ENCODE data around the gene INKA2. TPM values are rescaled to one million over a fixed set of nuclear protein-coding genes. Genes with fewer than 3 reads are reported as not detected.

INKA2 gene
- polyA plus RNA-seq, 3 donors = 1.8 to 6.6 (median 2.0) TPM

DNA sequence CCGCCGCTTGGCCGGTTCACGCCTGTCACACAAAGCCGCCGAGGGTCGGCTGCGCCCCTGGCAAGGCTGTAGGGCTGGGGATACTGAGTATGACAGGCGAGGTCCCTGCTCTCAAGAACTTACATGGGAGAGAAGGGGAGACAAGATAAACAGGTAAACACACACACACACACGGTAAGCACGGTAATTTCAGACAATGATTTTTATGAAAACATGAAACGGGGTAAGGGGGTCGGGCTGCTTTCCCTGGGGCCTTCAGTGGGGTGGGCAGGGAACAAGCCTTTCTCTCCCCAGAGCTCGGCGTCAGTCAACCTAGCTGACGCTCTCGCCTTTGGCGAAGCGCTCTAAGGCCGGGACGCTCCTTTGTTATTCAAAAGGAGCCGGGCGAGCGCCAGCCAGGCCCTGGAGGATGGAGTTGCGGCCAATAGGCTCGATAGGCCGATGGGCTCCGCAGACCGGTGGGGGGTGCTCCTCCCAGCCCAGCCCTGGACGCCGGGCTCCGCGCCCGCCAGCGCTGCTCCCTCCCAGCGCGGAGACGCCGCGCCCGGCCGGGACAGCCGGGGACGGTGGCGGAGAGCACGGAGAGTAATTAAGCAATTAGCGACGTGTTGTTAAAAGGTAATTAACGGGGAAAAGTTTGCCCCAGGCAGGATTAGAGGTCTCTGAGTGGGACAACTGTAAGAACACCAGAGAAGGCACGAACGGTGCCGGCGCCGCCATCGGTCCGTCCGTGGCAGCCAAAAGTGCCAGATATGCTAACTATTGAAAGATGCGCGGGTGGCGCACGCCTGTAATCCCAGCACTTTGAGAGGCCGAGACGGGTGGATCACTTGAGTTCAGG lies 950 bp upstream of the INKA2 start:
- peaks cover 31% of the 10 kb centered on the region for H3K4me1 Mint-ChIP-seq
- Histone ChIP-seq H3K36me3 (replicated peaks in 1 of 2; ENCODE audit: control insufficient read depth in 1 of 2, insufficient read depth in 2 of 2, low read length in 2 of 2) (no peaks in the 10 kb centered on the region), H3K79me2 (ENCODE audit: insufficient read depth, low read length) (no peaks in the 10 kb centered on the region), H3K9ac (ENCODE audit: insufficient read depth, low read length, poor library complexity, severe bottlenecking) (peak overlapping the region; percentile 33), H3K4me3 (replicated peaks in 1 of 3; ENCODE audit: low read depth in 2 of 3, low read length in 3 of 3) (peak overlapping the region; percentile 46 to 79 (median 63)), H2AFZ (ENCODE audit: insufficient read depth, low read depth, low read length, poor library complexity, severe bottlenecking) (peak overlapping the region; percentile 83), H3K4me2 (replicated peaks; ENCODE audit: extremely low read depth, low read length, poor library complexity, severe bottlenecking) (peak overlapping the region; percentile 79), H3K9me3 (replicated peaks in 1 of 2; ENCODE audit: control insufficient read depth in 1 of 2, insufficient read depth in 1 of 2, low read length in 2 of 2) (peaks cover 0 to 4% of the 10 kb centered on the region in 2 donors), H3K27me3 (ENCODE audit: control insufficient read depth in 2 of 2, insufficient read depth in 2 of 2, low read length in 2 of 2) (peaks cover 22 to 54% of the 10 kb centered on the region in 2 donors), H4K20me1 (ENCODE audit: insufficient read depth, low read length) (no peaks in the 10 kb centered on the region), H3K27ac (ENCODE audit: low read depth in 1 of 2, low read length in 2 of 2) (peak overlapping the region in 1 of 2 donors; percentile 81), H3K4me1 (ENCODE audit: control insufficient read depth in 1 of 2, insufficient read depth in 2 of 2, low read length in 2 of 2) (peaks cover 50 to 54% of the 10 kb centered on the region in 2 donors)
- H3K4me3 Mint-ChIP-seq = peak overlapping the region; percentile 89 to 98
- intact Hi-C loops (cut with micrococcal nuclease) = loop anchor here (10.0 kb wide), 5 partner anchors 125 to 775 kb away; partner anchors contain the start of genes ADORA3 (in 1 of the 2), DENND2D (in 1 of the 2), LRIF1 (in 1 of the 2) and RAP1A (in 1 of the 2)
- H3K36me3 Mint-ChIP-seq = peaks cover 7 to 21% of the 10 kb centered on the region in 2 donors
- peaks cover 0 to 17% (median 6%) of the 10 kb centered on the region in 7 donors for H3K9me3 Mint-ChIP-seq
- TF ChIP-seq, protein P1, sequence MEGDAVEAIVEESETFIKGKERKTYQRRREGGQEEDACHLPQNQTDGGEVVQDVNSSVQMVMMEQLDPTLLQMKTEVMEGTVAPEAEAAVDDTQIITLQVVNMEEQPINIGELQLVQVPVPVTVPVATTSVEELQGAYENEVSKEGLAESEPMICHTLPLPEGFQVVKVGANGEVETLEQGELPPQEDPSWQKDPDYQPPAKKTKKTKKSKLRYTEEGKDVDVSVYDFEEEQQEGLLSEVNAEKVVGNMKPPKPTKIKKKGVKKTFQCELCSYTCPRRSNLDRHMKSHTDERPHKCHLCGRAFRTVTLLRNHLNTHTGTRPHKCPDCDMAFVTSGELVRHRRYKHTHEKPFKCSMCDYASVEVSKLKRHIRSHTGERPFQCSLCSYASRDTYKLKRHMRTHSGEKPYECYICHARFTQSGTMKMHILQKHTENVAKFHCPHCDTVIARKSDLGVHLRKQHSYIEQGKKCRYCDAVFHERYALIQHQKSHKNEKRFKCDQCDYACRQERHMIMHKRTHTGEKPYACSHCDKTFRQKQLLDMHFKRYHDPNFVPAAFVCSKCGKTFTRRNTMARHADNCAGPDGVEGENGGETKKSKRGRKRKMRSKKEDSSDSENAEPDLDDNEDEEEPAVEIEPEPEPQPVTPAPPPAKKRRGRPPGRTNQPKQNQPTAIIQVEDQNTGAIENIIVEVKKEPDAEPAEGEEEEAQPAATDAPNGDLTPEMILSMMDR (IDR thresholded peaks at IDR 0.05) = no peak
- peak overlapping the region; percentile 57 to 95 (median 89) for H3K27ac Mint-ChIP-seq
- 1% methylated on average over 57 of the region's 63 CpGs for WGBS (ENCODE audit: insufficient coverage)
- H3K27me3 Mint-ChIP-seq (ENCODE audit: low read depth in 3 of 3) = peaks cover 51 to 70% (median 54%) of the 10 kb centered on the region in 3 donors
- DNase-seq = peak in 1 of 3 donors; percentile 21

DNA sequence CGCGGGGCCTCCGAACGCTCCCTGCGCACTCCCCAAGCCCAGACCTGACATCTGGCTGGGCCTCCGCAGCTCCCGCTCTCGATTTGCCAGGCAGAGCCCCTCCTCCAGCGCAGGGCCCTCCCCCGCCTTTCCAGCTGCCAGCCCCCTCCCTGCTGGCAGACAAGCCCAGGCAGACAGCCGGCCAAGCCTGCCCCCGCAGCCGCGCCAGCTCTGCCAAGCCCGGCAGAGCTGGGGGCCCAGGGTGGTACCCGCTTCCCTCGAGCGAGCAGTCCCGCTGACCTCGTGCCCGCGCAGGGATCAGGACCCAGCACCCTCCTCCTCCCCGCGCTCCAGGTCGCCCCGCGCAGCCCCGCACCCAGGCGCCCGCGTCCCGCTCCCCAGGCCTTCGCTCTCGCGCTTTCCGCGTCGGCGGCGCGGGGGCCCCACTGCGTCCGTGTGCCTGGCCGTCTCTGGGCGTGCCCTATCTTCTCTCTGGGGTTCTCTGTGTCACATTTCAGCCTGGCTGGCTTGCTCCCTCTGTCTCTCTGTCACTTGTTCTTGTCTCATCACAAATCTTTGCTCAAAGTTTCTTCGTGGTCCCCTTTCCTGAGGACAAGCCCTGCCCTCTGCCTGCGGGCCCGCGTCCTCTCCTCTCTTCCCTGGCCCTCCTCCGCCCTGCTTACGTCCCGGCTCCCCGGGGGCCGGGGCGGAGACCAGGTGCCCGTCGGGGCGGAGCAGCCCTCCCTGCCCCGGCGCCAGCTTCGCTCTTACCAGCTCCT lies 580 bp downstream of the INKA2 start:
- under 1% methylated on average over 61 of the region's 61 CpGs for WGBS (ENCODE audit: insufficient coverage)
- H3K79me2 ChIP-seq (ENCODE audit: insufficient read depth, low read length) = no peaks in the 10 kb centered on the region
- H3K27ac ChIP-seq (ENCODE audit: low read depth in 1 of 2, low read length in 2 of 2) = peak overlapping the region; percentile 78 to 81
- peak overlapping the region; percentile 77 for H3K9ac ChIP-seq (ENCODE audit: insufficient read depth, low read length, poor library complexity, severe bottlenecking)
- H3K27ac Mint-ChIP-seq = peak overlapping the region; percentile 83 to 99 (median 95)
- peaks cover 47 to 67% (median 52%) of the 10 kb centered on the region in 3 donors for H3K27me3 Mint-ChIP-seq (ENCODE audit: low read depth in 3 of 3)
- peaks cover 0 to 19% (median 6%) of the 10 kb centered on the region in 7 donors for H3K9me3 Mint-ChIP-seq
- H3K4me1 ChIP-seq (ENCODE audit: control insufficient read depth in 1 of 2, insufficient read depth in 2 of 2, low read length in 2 of 2) = peaks cover 66 to 69% of the 10 kb centered on the region in 2 donors
- peaks cover 0 to 4% of the 10 kb centered on the region in 2 donors for H3K9me3 ChIP-seq (replicated peaks in 1 of 2; ENCODE audit: control insufficient read depth in 1 of 2, insufficient read depth in 1 of 2, low read length in 2 of 2)
- H3K36me3 Mint-ChIP-seq = peaks cover 7 to 21% of the 10 kb centered on the region in 2 donors
- DNase-seq = peak; percentile 37 to 40 (median 38)
- peak overlapping the region; percentile 89 to 98 for H3K4me3 Mint-ChIP-seq
- H3K4me1 Mint-ChIP-seq = peaks cover 31% of the 10 kb centered on the region
- intact Hi-C loops (cut with micrococcal nuclease) = loop anchor here (10.0 kb wide), 4 partner anchors 124 to 774 kb away; partner anchors contain the start of genes ADORA3 (in 1 of the 2), DENND2D (in 1 of the 2), LRIF1 (in 1 of the 2) and RAP1A (in 1 of the 2)
- no peaks in the 10 kb centered on the region for H3K36me3 ChIP-seq (replicated peaks in 1 of 2; ENCODE audit: control insufficient read depth in 1 of 2, insufficient read depth in 2 of 2, low read length in 2 of 2)
- TF ChIP-seq, protein P1 (IDR thresholded peaks at IDR 0.05) = no peak
- H4K20me1 ChIP-seq (ENCODE audit: insufficient read depth, low read length) = no peaks in the 10 kb centered on the region
- H3K4me3 ChIP-seq (replicated peaks in 1 of 3; ENCODE audit: low read depth in 2 of 3, low read length in 3 of 3) = peak overlapping the region; percentile 46 to 79 (median 63)
- H3K27me3 ChIP-seq (ENCODE audit: control insufficient read depth in 2 of 2, insufficient read depth in 2 of 2, low read length in 2 of 2) = peaks cover 22 to 53% of the 10 kb centered on the region in 2 donors
- H3K4me2 ChIP-seq (replicated peaks; ENCODE audit: extremely low read depth, low read length, poor library complexity, severe bottlenecking) = peak overlapping the region; percentile 79
- peak overlapping the region; percentile 83 for H2AFZ ChIP-seq (ENCODE audit: insufficient read depth, low read depth, low read length, poor library complexity, severe bottlenecking)

Measured in CD14-positive monocyte (primary cell).